Right ventricle myocardium superior (tissue), 1 donor: ENCODE results near the gene ZNF37A. TPM values are rescaled to one million over a fixed set of nuclear protein-coding genes. Genes with fewer than 3 reads are reported as not detected.
"Not testable (repeated sequence)": the region's sequence is repeated elsewhere in the genome, so short reads cannot be mapped to it uniquely, and the experiment has no call there.

Experiments
- ATAC-seq: fragments of 200-7000 bp; cut with Tn5 transposase; one replicate; pipeline ENCODE4 v1.9.1; 2020; ENCODE audit warnings: mild to moderate bottlenecking; ENCODE audit not compliant: poor library complexity
- DNase-seq: peaks from one replicate; pipeline ENCODE4 v3.0.0-alpha.2; 2020
- intact Hi-C: fragments of 100-400 bp; cut with DNase I; formaldehyde crosslinking; loops from one replicate; pipeline ENCODE4 v1.11.2; 2022
- total RNA-seq: library from RNA; stranded (reverse); fragmentation: NEBNext Ultra II Directional; extraction: Animal tissue kit (Norgen Biotek cat#: 25700); gene quantifications from one replicate; pipeline ENCODE4 v1.2.1, GENCODE V29; 2021
- donor health status: DM: no; HTN: yes; CAD: no; lungs with severe emphysema.

The ZNF37A gene
- total RNA-seq, 1 donor from 2014 or later: 10.0 TPM

DNA sequence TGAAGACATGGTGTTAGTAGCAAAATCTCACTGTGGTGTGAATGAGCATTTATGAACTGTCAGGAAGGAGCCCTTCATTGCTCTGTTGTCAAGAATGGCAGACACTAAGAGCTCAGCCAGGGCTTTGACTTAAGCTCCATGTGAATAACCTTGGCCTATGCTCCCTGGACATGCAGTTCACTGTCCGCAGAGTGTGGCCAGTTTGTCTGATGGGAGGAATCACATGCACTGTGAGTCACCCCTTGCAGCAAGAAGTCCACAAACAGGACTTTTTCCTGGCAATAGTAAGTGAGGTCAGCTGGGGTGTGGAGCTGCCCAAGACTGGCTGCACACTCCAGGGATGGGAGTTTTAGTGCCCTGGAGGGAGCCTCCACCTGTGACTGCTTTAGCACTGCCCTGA is 49.5 kb downstream of the ZNF37A start:
- no peak for ATAC-seq
- DNase-seq: no peak
- intact Hi-C loops: no loop called here

DNA sequence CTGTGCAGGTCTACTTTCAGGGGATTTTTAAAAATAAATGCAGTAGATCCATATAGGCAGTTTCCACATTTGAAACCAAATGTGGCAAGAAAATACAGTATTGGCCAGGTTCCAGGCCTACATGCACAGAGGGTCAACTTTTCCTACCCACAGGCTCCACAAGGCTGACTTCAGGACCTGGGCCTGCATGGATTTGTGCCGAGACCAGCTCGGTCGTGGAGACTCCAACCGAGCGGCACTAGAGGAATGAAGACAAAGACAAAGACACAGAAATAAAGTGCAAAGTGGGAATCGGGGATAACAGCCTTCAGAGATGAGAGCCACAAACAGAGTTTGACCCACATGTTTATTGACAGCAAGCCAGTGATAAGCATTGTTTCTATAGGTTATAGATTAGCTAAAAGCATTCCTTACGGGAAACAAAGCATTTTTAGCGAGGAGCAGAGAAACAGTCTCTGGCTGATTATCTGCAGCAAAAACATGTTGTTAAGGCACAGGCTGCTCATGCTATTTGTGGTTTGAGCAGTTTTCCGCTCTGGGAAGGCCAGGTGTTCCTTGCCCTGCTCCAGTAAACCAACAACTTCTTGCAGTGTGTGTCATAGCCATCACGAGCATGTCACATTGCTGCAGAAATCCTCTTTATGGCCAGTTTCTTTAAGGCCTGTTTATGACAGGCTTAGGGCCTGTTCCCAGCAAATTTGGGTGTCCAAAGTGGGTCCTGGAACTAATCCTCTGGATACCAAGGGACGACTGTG is 52.6 kb downstream of the ZNF37A start:
- ATAC-seq: no peak

DNA sequence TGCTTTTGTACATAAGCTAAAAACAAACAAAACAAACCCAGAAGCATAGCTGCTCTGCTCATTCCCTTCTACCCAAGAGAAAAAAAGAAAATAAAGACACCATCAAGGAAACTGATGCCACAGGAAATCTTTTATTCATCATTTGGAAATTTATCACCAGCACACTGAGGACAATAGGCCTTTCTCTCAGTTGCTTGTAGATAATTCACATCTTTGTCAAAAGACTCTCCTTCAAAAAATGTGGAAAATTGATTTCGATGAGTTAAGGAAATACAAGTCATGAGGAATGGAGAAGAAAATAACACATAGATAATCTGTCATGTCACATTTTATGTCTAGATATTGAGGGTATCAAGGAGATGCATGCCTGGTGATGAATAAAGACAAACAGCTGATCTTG is 53.5 kb downstream of the ZNF37A start:
- ATAC-seq: no peak
- no peak for DNase-seq
- intact Hi-C loops: no loop called here

More for the DNA sequence above, 52.6 kb downstream of the ZNF37A start:
- intact Hi-C loops: no loop called here
- no peak for DNase-seq

DNA sequence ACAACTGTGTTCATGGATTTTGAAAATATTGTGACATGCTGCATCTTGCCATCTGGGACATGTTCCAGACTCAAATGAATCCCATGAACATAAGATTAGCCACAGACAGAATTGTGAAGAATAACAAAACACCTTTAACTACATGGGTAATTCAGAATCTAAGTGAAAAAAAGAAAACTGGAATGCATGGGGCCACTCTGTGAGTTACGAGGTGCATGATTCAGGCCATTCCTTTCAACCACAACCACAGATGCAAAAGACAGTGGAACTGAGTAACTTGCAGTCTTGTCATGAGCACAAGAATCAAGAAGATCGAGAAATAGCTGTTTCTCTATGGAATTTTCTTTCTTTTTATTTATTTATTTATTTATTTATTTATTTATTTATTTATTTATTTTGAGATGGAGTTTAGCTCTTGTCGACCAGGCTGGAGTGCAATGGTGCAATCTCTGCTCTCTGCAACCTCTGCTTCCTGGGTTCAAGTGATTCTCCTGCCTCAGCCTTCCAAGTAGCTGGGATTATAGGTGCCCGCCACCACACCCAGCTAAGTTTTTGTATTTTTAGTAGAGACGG is 56.8 kb downstream of the ZNF37A start:
- DNase-seq, intact Hi-C loops, ATAC-seq: not testable (repeated sequence)

DNA sequence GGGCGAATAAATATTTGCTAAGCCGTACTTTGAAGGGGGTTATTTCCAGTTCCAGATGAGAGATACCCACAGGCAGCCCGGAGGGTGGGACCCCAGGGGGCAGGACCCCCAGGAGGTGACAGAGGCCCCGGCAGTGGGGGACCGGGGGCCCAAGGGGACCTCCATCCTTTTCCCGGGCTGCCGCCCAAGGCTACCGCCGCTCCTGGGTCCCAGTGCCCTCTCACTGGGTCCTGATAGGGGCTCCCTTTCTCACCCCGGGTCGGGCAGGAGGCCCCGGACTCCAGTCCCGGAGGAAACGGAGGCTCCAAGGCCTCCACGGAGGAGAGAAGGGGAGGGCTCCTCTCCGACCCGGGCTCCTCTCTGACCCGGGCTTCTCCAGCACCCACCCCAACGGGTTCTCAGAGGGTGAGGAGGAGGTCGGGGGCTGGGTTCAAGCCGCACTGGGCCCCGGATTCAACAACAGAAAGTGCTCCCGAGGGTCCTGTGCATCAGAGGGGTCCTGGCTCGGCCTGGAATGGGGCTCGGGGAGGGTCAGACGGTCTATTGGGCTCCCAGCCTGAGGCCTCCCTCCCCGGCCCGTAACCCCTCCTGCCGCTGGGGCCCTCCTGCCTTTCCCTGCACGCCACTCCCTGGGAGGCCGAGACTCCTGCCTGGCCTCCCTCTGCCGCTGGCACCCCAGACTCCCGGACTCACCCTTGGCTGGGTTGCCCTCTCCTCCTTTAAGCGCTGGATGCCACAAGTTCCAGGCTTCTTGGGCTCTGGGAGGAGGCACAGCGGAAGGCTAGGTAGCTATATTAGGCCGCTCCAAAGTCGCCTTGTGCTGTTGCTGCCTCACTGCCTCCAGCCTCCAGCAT is 62.5 kb downstream of the ZNF37A start:
- intact Hi-C loops: no loop called here
- ATAC-seq: no peak

DNA sequence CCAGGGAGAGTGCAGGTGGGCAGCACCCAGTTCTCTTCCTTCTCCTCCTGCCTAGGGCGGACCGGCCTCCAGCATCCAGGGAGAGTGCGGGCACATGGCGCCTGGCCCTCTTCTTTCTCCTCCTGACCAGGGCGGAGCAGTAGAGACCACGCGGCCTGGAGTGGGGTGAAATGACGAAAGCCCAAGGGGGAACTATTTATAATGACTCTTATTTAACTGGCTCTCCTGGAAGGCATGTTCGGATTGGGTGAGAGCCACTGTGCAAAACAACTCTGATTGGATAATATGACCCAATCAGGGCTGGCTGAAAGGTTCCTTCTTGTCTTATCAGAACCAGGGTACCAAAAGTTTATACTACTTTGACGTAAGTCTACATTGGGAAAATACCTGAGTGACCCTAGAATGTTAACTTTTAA is 63.1 kb downstream of the ZNF37A start:
- ATAC-seq (no peak), DNase-seq (no peak)
- intact Hi-C loops: no loop called here

More for the DNA sequence above, 62.5 kb downstream of the ZNF37A start:
- no peak for DNase-seq

DNA sequence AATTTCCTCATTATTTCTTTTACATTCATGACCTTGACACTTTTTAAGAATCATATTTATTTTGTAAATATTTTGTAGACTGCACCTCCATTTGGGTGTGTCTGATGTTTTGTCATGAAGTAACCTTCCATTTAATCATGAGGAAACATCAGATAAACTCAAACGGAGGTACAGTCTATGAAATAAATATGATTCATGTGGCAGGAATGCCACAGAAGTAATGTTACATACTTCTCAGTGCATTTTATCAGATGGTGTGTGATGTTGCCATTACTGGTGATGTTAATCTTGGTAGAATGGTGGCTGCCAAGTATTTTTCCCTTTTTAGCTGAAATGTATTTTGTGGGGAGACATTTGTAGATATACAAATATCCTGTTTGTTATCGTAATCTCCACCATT is 64.9 kb downstream of the ZNF37A start:
- ATAC-seq (no peak), DNase-seq (no peak)
- intact Hi-C loops: no loop called here

DNA sequence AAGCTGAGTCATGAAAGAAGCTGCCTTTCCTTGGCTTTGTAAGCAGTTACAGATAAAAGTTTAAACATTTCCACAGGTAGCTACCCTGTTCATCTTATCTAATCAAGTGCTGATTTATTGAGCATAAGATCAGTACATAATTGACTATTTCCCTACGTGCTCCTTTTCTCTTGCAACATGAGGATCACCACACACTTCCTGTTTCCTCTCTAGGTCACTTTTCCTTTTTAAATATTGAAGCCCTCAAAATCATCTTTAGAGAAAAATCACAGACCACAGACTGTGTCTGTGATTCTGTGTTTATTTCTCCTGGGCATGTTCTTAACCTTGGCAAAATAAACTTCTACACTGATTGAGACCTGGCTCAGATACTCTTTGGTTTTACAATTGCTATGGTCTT is 69.5 kb downstream of the ZNF37A start:
- intact Hi-C loops: no loop called here
- DNase-seq (no peak), ATAC-seq (no peak)

DNA sequence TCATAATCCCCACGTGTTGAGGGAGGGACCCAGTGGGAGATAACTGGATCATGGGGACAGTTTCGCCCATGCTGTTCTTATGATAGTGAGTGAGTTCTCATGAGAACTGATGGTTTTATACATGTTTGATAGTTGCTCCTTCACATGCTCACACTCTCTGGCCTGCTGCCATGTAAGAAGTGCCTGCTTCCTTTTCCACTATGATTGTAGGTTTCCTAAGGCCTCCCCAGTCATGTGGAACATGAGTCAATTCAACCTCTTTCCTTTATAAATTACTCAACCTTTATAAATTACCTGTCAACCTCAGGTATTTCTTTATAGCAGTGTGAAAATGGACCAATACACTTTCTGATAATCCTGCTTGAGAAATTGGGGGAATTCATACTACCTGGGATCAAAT is 80.2 kb downstream of the ZNF37A start:
- intact Hi-C loops: no loop called here
- no peak for DNase-seq
- no peak for ATAC-seq

DNA sequence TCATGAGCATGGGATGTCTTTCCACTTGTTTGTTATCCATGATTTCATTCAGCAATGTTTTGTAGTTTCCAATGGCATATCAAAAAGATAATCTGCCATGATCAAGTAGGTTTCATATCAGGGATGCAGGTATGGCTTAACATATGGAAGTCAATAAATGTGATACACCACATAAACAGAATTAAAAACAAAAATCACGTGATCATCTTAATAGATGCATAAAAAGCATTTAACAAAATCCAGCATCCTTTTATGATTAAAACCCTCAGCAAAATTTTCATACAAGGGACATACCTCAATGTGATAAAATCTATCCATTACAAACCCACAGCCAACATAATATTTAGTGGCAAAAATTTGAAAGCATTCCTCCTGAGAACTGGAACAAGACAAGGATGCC is 90.3 kb downstream of the ZNF37A start:
- intact Hi-C loops: no loop called here
- DNase-seq (no peak), ATAC-seq (no peak)

Other genes starting within 250 kb of the ZNF37A start
- gene ZNF248, start 236.7 kb upstream of the ZNF37A start, total RNA-seq: 11.4 TPM
- gene ZNF25, start 117.7 kb upstream of the ZNF37A start, total RNA-seq: 15.9 TPM
- gene ZNF33A, start 83.7 kb upstream of the ZNF37A start, total RNA-seq: 19.1 TPM